Activated CD4-positive, alpha-beta T cell treated with anti-CD3 and anti-CD28 coated beads, Interleukin-2, Interleukin-4, amounts not matched to agents 100 ng/mL and 50 ng/mL, durations not matched to agents 16 hours and 8 hours (primary cell): Measurements from ENCODE around the gene HIGD2B.
A peak's percentile ranks its signal among the peaks of the same experiment; 100 is the strongest.
"Not testable (repeated sequence)": the region's sequence is repeated elsewhere in the genome, so short reads cannot be mapped to it uniquely, and the experiment has no call there.

ENCODE experiments used
- DNase-seq: peaks from one replicate; pipeline ENCODE4 v3.0.0-alpha.2; 2020; ENCODE audit warnings: low spot score

HIGD2B gene

DNA sequence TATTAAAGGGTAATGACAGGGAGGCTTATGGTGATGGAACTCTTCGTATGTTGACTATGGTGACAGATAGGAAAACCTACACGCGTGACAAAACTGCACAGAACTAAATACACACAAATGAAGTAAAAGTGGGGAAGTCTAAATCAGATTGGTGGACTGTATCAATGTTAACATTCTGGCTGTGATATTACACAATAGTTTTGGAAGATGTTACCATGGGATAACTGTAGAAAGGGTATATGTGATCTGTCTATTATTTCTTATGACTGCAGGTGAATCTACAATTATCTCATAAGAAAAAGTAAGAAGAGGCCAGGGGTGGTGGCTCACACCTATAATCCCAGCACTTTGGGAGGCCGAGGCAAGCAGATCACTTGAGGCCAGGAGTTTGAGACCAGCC, 9.1 kb downstream of the HIGD2B start:
- no peak for DNase-seq

DNA sequence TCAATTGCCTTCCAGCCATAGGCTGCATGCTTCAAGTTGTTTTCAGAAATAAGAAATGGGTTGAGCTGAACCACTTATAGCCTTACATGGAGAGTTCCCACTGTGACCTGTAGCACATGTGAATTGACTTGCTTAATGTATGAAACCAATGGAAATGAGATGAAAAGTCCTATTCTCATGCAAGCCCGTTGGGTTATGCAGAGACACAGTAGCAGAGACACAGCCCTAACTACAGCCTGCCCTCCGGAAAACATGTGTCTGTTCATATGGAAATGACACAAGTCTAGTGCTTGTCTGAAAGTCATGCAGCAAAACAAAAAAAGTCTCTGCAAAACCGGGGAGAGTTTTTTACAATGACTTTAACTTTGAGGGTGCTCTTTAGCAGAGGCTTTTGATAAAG, 14.5 kb downstream of the HIGD2B start:
- no peak for DNase-seq

DNA sequence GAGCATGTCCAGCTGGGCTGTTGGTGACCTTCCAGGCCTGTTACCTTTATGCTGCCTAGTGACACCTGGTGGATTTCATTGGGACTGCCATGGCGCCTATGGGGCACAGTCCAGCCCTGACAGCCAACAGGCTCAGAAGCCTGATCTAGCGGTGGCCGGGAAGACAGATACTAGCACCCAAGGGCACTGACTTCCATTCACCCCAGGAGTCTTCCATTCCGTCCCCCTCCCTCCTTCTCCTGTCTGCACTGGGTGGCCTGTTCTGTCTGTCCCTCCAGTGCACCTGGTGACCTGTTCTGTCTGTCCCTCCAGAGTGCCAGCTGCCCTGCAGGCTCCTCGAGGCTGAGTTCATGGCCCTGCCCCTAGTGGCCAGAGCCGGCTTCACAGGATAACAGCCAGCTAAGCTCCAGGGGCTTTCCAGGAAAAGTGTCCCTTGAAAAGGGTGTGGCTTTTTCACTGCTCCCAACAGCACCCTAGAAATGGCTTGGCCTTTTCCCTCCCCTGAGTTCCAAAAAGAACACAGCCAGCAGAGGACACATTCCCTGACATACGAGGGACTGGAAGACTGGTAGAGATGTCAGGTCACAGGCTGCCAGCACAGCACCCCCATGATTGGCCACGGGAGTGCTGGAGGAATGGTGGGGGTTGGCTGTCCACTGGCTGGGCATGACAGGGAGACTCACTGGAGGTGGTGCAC, 15.2 kb downstream of the HIGD2B start:
- DNase-seq = peak; percentile 69

DNA sequence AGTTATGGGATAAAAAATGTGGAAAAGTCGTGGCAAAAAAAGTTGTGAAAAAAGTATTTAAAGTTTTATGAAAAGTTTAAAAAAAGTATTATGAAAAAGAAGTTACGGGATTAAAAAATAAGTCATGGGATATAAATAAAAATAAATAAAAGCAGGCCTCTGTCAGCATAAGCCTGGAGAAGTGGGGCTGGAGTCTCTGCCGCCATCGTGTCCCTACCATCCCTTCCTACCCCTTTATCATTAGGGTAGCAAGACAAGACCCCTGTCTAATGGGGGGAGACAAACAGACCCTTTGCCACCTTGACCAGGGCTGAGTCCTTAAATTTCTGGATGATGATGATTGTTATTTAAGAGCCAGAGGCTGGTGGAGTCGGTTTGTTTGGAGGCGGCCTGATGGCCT, 16.2 kb downstream of the HIGD2B start:
- DNase-seq = not testable (repeated sequence)

DNA sequence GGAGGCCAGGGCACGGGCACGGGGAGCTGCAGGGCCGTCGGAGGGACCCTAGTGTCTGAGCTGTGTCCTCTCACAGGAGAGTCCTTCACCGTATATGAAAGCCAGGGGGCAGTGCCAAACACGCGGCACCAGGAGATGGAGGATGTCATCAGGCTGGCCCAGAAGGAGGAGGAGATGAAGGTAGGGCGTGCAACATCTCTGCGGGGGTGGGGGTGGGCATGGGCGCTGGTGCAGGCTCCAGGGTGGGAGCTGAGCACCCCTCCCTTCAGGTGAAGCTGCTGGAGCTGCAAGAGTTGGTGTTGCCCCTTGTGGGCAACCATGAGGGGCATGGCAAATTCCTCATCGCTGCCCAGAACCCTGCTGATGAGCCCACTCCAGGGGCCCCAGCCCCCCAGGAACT, 20.3 kb downstream of the HIGD2B start:
- not testable (repeated sequence) for DNase-seq

DNA sequence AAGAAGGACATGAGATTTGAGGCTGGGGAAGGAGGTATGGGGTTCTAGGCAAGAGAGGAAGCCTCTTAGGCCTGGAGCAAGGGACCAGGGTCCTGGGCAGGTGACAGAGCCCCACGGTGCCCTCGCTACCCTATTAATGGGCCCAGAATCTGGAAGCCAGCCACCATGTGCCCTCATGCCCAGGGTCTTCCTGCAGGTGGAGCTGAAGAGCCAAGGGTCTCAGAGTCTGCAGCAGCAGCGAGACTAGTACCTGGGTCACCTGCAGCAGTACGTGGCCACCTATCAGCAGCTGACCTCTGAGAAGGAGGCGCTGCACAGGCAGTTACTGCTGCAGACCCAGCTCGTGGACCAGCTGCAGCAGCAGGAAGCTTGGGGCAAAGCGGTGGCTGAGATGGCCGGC, 22.1 kb downstream of the HIGD2B start:
- DNase-seq = not testable (repeated sequence)

DNA sequence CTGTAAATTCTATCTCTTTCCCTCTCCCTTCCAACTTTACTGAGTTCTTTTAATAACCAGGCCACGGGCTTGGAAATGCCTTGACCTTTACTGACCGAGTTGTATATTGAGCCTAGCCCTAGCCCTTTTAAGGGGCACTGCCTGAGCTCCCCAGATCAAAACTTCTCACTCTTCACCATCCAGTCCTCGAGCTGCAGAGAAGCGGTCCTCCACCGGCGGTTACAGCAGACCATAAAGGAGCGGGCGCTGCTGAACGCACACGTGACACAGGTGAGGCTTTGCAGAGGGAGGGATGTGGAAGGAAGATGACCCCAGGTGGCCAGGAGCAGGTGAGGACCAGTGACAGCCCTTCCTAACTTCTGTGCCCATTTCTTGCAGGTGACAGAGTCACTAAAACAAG, 24.9 kb downstream of the HIGD2B start:
- not testable (repeated sequence) for DNase-seq

DNA sequence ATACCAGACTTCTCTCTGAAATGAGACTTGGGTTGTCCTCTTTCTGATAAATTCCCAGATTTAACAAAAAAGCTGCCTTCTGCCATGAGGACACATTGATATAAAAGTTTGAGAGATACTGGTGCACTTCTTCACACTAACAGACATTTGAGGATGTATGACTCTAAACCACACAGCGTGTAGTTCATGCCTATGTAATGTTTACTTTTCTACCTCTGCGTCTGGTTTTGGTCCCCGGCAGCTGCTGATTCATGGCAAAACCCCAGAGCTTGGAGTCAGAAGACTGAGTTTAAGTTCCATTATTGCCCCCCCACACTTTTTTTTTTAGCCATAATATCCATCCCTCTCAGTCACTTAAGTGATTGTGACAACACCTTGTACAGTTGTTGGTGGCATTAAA, 30.0 kb downstream of the HIGD2B start:
- not testable (repeated sequence) for DNase-seq

DNA sequence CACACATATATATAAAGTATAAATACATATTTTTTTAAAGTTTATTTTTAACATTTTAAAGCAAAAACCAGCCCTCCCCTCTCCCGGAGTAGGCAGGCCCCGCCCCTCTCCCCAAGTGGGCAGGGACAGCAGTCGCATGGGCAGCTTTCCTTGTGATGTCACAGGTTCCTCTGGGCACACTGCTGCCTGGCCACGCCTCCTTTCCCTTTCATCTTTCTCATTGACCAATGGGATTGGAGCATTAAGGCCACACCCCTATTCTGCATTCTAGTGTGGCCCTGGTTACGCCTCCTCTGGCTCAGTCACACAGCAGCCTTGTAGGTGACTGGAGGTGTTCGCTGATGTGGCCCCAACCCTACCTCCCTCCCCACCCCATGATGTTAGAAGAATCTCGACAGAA, 31.6 kb downstream of the HIGD2B start, which contains the start of gene GOLGA6B:
Gene GOLGA6B (plus strand): TSS at position 301 of the 400 bp plus-strand sequence. CDS start 41 bp downstream, at position 342.
- not testable (repeated sequence) for DNase-seq

DNA sequence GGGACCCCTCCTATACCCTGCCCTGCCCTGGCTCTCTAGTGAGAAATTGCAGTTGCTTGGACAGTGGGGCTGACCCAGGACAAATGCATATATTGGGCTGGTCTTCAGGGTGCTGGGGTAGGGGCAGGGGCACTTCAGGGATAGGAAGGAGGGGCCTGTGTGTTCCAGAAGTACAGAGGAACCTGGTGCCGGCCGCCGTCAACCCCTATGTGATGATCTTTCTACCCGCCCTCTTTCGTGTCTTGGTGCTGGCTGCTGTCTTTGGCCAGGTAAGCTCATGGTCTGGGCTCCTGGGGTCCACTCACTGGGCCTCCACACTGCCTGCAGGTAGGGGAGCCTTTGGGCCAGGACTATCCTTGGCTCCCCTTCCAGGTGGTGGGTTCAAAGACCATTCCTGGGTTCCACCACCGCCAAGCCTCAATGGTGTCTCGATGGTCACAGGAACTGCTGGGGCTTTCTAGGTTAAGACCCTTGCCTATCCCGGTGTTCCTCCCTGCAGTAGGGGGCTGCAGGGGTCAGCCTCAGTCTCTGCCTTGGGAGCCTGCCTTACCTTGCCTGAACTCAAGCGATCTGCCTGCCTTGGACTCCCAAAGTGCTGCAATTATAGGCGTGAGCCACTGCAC, 37.2 kb downstream of the HIGD2B start:
- not testable (repeated sequence) for DNase-seq

DNA sequence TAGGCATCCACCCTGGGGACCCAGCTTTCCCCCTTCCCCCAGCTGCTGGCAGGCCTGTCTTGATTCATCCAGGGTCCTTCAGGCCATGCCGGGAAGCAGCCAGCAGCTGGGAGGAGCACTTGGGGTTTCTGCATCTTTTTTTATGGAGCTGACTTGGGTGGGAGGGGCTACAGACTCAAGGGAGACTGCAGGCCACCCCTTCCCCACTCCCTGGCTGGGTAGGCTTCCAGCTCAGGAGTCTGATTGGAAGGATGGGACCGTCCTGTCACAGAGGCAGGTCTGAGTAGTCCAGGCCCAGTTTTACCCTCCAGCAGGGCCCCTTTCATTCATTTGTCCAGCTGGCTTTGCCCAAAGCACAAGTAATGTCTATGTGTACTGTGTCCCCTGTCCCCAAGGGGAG, 43.7 kb downstream of the HIGD2B start:
- not testable (repeated sequence) for DNase-seq

DNA sequence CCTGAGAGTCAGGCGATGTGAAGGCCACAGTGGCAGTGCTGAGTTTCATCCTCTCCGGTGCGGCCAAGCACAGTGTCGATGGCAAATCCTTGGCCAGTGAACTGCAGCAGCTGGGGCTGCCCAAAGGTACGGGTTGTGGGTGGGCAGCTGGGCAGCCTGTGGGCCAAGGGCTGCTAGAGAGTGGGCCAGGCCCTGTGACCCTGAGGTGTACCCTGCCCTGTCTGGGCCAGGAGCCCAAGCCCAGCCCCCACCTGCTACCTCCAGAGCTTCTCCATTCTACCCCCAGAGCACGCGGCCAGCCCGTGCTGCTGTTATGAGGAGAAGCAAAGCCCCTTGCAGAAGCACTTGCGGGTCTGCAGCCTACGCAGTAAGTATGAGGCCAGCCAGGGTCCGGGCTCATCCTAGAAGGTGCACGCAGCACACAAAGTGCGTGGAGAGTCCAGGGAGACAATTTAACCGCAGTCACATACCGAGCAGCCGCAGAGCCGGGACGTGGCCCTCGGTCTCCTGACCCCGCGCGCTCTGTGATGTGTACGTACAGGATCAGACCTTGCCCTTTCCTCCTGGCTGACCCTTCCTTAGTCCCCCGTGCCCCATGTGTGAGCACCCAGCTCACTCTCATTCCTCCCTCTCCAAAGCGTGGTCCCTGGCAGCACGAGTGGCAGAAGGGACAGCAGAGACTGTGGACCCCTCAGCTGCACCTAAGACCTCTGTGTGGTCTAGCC, 46.1 kb downstream of the HIGD2B start:
- DNase-seq = not testable (repeated sequence)

DNA sequence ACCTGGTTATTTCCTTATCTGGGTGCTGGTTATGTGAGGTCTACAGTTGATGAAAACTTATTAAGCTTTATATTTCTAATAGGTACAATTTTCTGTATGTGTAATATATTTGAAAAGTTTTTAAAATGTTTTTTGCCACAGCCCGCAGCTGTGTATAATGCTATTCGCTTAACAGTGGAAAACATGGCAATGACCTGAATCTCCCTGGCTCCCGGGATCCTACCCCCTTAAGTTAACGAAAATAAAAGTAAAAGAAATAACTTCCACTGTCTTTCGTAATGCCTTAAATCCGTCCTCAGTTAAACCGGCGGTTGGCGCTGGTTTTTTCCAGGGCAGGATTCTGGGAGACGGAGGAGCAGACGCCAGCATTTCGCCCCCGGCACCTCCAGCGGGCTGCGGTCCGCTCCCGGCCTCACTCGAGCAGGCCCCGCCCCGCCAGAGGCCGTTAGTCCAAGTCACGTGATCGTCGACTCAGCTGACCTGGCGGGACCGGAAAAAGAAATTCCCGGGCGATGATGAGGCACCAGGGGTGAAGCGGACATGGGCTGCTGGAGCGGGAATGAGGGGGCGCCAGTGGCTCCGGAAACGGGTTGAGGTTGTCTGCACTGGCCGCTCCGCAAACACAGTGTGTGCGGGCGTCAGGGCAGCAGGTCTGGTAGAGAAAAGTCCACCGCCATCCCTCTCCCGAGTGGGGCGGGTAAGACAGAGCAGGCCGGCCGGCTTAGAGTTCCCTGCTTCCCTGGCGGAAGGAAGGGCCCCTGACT, 49.3 kb downstream of the HIGD2B start:
- DNase-seq = peak; percentile 61

DNA sequence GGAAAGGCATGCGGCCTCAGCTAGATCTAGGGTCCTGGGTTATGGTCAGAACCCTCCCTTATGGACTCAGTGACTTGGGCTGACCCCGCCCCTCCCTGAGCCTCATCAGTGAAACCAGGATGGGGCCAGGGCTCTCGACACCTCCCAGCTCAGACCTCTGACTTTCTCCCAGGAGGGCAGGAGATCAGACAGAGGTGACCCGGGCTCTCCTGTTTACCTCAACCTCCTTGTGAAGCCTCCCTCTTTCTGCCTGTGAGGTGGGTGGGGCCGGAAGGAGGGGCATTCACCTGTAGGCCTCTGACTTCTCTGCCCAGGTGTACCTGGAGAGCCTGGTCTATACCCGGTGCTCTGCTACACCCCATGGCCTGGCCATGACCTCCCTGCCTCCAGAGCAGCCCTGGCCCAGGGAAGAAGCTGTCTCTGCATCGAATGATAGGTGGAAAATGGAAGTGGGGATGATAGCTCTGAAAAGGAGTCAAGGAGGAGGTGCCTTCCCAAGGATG, 56.9 kb downstream of the HIGD2B start:
- not testable (repeated sequence) for DNase-seq

DNA sequence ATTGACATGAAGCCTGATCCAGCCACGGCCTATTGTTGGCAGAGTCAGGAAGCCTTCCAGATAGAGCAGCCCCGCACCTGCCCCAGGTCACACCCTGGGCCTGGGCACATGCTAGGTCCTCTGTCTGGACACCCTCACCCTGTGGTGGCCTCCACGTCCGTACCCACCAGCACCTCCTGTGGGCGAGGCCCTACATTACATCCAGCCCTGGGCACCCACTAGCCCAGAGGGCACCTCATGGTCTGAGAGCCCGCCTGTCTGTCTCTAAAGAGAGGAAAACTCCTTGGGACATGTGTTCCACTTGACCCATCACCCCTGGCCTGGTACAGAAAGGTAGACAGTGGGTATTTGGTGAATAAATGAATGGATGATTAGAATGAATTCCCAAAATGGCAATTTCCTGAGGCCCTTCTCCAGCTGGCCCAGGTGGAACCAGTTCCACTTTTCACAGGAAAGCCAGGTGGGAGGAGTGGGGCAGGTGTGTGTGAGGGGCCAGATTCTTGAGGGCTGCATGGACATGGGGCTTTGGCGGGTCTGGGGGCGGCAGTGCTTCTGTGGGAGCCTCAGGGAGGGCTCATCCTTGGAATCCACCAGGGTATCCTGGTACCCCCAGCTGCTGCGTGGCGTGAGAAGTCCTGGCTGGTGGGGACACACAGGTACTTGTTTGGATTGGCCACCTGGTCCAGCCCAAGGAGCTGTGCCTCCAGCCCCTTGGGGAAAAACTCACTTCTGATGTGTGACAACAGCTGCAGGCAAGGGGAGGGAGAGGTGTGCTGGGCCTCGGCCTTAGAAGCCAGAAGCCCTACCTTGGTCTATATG, 57.5 kb downstream of the HIGD2B start:
- not testable (repeated sequence) for DNase-seq

DNA sequence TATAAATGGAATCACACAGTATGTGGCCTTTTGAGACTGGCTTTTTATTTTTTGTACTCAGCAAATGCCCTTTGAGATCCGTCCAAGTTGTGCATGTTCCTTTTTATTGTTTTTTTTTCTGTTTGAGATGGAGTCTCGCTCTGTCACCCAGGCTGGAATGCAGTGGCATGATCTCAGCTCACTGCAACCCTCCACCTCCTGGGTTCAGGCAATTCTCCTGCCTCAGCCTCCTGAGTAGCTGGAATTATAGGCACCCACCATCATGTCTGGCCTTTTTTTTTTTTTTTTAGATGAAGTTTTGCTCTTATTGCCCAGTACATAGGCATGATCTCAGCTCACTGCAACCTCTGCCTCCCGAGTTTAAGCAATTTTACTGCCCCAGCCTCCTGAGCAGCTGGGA, 59.8 kb downstream of the HIGD2B start:
- not testable (repeated sequence) for DNase-seq
